Neutrophil (primary cell): ENCODE results near the gene MRPL18.

ENCODE experiments used
- H3K27ac ChIP-seq: fragments of 200-600 bp; sonication (generic); 2 replicates; pipeline ENCODE4 v1.5.1; 2016; ENCODE audit warnings: mild to moderate bottlenecking, moderate library complexity
- H3K27me3 ChIP-seq: fragments of 200-600 bp; sonication (generic); 2 replicates; pipeline ENCODE4 v1.6.0; 2016; ENCODE audit warnings: mild to moderate bottlenecking
- H3K36me3 ChIP-seq: fragments of 200-600 bp; sonication (generic); 2 replicates; pipeline ENCODE4 v1.5.1; 2017
- H3K4me1 ChIP-seq, 2 experiments: fragments of 200-600 bp in 1 of 2; sonication (generic) in 1 of 2; 1 replicate in 1 of 2; 2 replicates in 1 of 2; pipeline versions ENCODE4 v1.5.1 to v1.6.1; 2013 to 2016; ENCODE audit warnings: low read depth in 1 of 2, low read length in 1 of 2, mild to moderate bottlenecking in 1 of 2, moderate library complexity in 1 of 2; ENCODE audit not compliant: control insufficient read depth in 1 of 2, insufficient read depth in 1 of 2
- H3K4me3 ChIP-seq, 2 experiments: fragments of 200-600 bp in 1 of 2; sonication (generic) in 1 of 2; 1 replicate in 1 of 2; 2 replicates in 1 of 2; pipeline ENCODE4 v1.5.1; 2013 to 2016; ENCODE audit warnings: low read depth in 1 of 2, low read length in 1 of 2, mild to moderate bottlenecking in 1 of 2, moderate library complexity in 1 of 2
- H3K9me3 ChIP-seq: fragments of 200-600 bp; sonication (generic); 2 replicates; pipeline ENCODE4 v1.5.1; 2016
- CTCF ChIP-seq: fragments of 200-600 bp; sonication (generic); IDR thresholded peaks from 2 replicates; pipeline ENCODE4 v1.5.1; 2016; ENCODE audit warnings: antibody characterized with exemption

MRPL18 gene

GRCh38 chr6:159833997-159834603 is 43.8 kb downstream of the MRPL18 start:
- H3K36me3 ChIP-seq, result no peaks in the 10 kb centered on the region
- TF ChIP-seq CTCF, result no peak
- H3K4me3 ChIP-seq, result no peak overlapping the region
- H3K9me3 ChIP-seq, result no peaks in the 10 kb centered on the region
- H3K27me3 ChIP-seq, result no peaks in the 10 kb centered on the region
- H3K27ac ChIP-seq, result no peak overlapping the region
- H3K4me1 ChIP-seq, result peaks cover 0 to 6% of the 10 kb centered on the region in 2 experiments

GRCh38 chr6:159836718-159837490 is 46.6 kb downstream of the MRPL18 start:
- H3K4me1 ChIP-seq, result no peaks in the 10 kb centered on the region
- no peak for TF ChIP-seq CTCF
- no peak overlapping the region for H3K27ac ChIP-seq
- H3K4me3 ChIP-seq, result no peak overlapping the region
- H3K27me3 ChIP-seq, result no peaks in the 10 kb centered on the region
- no peaks in the 10 kb centered on the region for H3K9me3 ChIP-seq
- no peaks in the 10 kb centered on the region for H3K36me3 ChIP-seq

GRCh38 chr6:159837511-159837910 is 47.2 kb downstream of the MRPL18 start:
- no peak overlapping the region for H3K4me3 ChIP-seq
- H3K9me3 ChIP-seq, result no peaks in the 10 kb centered on the region
- no peak for TF ChIP-seq CTCF
- H3K36me3 ChIP-seq, result no peaks in the 10 kb centered on the region
- H3K4me1 ChIP-seq, result no peaks in the 10 kb centered on the region
- H3K27me3 ChIP-seq, result no peaks in the 10 kb centered on the region
- H3K27ac ChIP-seq, result no peak overlapping the region

- no peaks in the 10 kb centered on the region for H3K27me3 ChIP-seq
- TF ChIP-seq CTCF, result no peak
- H3K4me3 ChIP-seq, result no peak overlapping the region
- no peaks in the 10 kb centered on the region for H3K36me3 ChIP-seq
- no peak overlapping the region for H3K27ac ChIP-seq
- no peaks in the 10 kb centered on the region for H3K9me3 ChIP-seq
- no peaks in the 10 kb centered on the region for H3K4me1 ChIP-seq
Observed at GRCh38 chr6:159838020-159838744, 47.9 kb downstream of the MRPL18 start.

- H3K27ac ChIP-seq, result no peak overlapping the region
- no peaks in the 10 kb centered on the region for H3K4me1 ChIP-seq
- no peaks in the 10 kb centered on the region for H3K9me3 ChIP-seq
- H3K36me3 ChIP-seq, result no peaks in the 10 kb centered on the region
- H3K4me3 ChIP-seq, result no peak overlapping the region
- H3K27me3 ChIP-seq, result no peaks in the 10 kb centered on the region
- no peak for TF ChIP-seq CTCF
Observed at GRCh38 chr6:159842035-159842434, 51.8 kb downstream of the MRPL18 start.
